Right hindlimb (tissue), 1 donor: ENCODE data around the gene KCTD7.
"Not testable (repeated sequence)": the region's sequence is repeated elsewhere in the genome, so short reads cannot be mapped to it uniquely, and the experiment has no call there.

Source experiments
- DNase-seq: peaks from one replicate; pipeline ENCODE4 v3.0.0-alpha.2; 2018

Gene KCTD7

DNA sequence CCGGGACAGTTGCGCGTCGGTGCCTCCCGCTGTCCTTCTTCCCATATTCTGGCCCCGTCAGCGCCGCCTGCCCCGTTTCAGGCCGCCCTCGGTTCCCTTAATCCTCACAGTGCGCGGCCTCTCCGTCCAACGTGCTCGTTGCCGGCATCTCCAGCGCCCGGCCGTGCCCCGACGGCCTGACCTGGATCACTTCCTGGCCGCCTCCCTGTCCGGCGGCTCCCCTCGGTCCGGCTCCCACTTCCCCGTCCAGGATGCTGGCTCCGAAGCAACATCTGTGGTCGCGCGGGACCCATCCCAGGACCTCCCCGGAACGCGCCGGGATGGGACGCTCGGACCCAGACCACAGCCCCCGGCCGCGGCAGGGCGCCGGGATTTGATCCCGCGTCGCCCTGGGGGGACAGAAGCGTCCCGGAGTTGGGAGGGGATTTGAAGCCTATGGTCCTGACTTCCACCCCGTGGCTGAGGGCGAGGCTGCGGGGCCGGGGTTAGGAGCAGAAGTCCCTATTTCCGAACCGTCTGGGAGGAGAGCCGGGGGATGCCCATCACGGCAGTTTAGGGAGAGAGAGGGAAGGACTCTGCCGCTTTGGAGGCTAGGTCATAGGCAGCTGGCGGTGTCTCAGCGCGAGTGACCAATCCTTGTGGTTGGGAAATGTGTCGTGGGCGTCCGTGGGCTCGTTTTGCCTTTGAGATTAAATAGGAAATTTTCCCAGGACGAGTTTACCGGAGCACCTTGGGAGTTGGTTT lies 53.8 kb downstream of the KCTD7 start:
- peak; percentile 36 for DNase-seq

DNA sequence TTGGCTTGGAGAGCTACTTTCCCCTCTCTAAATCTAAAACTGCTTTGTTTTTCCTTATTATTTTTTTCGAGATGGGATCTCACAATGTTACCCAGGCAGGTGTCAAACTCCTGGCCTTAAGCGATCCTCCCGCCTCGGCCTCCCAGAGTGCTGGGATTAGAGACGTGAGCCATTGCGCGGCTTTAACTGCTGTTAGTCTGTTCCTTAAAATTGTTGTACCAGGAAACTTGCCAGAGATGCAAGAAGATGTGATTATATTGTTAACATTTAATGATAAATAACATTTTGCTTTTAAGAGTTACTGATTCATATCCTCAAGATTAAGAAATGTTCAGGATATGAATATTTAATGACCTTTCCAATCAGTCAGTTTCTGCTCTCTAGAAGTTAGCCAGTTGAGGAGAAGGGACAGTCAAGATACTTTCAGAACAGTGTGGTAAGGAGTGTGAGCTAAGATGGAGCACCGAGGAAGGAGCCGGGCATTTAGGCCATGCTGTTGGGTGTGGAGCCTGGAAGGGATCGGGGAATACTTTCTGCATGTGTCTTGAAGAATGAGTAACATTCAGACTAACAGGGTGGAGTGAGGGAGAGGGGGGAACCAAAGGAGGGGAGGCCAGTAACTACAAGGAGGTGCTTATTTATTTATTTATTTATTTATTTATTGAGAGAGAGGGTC lies 54.6 kb downstream of the KCTD7 start:
- DNase-seq, result not testable (repeated sequence)

- no peak for DNase-seq
Observed at GRCh38 chr7:66683770-66684123, 55.1 kb downstream of the KCTD7 start.

DNA sequence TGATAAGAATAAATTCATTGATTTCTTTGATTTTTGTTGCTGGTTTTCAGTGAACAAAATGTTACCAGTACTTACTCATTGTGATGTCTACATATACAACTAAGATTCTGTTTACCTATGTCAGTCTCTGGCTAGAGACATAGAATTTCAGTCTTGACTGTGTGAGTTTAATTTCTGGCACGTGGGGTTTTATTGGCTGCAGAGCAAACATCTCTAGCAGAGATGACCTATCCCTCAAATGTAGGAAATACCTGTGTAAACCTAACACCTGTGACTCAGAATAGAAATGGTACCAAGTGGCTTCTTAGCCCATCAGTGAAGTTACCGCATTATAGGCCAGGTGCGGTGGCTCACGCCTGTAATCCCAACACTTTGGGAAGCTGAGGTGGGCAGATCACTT lies 57.0 kb downstream of the KCTD7 start:
- not testable (repeated sequence) for DNase-seq

DNA sequence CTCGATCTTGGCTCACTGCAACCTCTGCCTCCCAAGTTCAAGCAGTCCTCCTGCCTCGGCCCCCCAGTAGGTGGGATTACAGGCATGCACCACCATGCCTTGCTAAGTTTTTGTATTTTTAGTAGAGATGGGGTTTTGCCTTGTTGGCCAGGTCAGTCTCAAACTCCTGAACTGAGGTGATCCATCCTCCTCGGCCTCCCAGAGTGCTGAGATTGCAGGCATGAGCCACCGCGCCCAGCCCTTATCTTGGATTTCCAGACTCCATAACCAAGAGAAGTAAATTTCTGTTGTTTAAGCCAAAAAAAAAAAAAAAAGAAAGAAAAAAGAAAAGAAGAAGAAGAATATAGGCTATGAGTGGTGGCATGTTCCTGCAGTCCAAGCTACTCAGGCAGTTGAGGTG lies 58.5 kb downstream of the KCTD7 start:
- no peak for DNase-seq

- not testable (repeated sequence) for DNase-seq
Observed at GRCh38 chr7:66687672-66688071, 59.0 kb downstream of the KCTD7 start.

- DNase-seq, result no peak
Observed at GRCh38 chr7:66689081-66689480, 60.4 kb downstream of the KCTD7 start.

DNA sequence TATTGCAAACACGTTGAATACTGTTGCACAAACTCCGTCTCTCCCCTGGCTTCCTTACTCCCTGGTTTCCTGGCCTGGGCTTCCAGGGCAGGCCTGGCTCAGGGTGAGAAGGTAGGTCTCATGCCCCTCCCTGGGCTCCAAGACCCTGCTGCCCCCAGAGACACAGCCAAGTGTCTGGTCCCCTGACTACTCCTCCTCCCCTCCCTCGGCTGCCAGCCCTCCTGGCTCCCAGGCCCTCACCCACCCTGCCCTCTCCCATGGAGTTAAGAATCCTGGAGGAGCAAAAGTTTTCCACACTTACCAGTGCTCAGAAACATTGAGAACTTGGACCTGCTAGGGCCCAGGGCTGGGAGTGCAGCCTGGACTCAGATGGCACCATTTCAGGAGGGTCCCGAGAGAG lies 64.7 kb downstream of the KCTD7 start:
- DNase-seq, result no peak
